ENCODE measurements around the gene PON2. TPM values are rescaled to one million over a fixed set of nuclear protein-coding genes. Genes with fewer than 3 reads are reported as not detected.

Gene PON2
- polyA plus RNA-seq, 1 of the 3 experiments (the other 2 are of a cell fraction): 125 TPM

- TF ChIP-seq, protein P1, sequence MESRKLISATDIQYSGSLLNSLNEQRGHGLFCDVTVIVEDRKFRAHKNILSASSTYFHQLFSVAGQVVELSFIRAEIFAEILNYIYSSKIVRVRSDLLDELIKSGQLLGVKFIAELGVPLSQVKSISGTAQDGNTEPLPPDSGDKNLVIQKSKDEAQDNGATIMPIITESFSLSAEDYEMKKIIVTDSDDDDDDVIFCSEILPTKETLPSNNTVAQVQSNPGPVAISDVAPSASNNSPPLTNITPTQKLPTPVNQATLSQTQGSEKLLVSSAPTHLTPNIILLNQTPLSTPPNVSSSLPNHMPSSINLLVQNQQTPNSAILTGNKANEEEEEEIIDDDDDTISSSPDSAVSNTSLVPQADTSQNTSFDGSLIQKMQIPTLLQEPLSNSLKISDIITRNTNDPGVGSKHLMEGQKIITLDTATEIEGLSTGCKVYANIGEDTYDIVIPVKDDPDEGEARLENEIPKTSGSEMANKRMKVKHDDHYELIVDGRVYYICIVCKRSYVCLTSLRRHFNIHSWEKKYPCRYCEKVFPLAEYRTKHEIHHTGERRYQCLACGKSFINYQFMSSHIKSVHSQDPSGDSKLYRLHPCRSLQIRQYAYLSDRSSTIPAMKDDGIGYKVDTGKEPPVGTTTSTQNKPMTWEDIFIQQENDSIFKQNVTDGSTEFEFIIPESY (IDR thresholded peaks at IDR 0.05; ENCODE audit: borderline replicate concordance, low read depth): peak; percentile 24; the same call in 1 of the 2 replicates
- no peak for TF ChIP-seq CHD2 (IDR thresholded peaks at IDR 0.05; ENCODE audit: low read length, partially characterized antibody)
- no peak; the same call in 1 of the 2 replicates for TF ChIP-seq TEAD4 (IDR thresholded peaks at IDR 0.05; ENCODE audit: borderline replicate concordance, insufficient read depth)
- no peak for TF ChIP-seq RCOR1 (IDR thresholded peaks at IDR 0.05; ENCODE audit: low read length)
- TF ChIP-seq TAF1 (IDR thresholded peaks at IDR 0.05; ENCODE audit: borderline replicate concordance, low read depth, low read length): peak; percentile 91
- peak; percentile 48; the same call in 1 of the 2 replicates for TF ChIP-seq SIN3A (IDR thresholded peaks at IDR 0.05; ENCODE audit: borderline replicate concordance, low read depth, low read length)
These were observed at the start of gene PON2 (continued) for GRCh38 chr7:95434557-95435421.

DNA sequence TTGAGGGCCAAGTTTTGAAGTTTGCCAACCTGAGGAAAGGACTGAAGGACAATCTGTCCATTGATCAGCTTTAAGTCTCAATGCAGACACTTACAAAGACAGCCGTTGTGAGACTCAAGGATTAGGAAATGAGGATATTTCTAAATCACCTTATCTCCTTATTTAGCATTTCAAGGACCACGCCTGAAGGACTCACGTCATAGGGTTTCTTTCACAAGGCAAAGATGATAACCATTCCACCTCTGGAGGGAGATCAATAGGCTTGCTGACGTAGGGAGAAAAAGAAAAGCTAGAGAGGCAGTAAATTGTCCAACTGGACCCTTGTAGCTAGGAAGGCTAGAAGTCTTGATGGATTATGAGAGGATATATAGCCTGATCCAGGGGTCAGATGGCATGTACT, 47.6 kb upstream of the PON2 start:
- H3K4me1 ChIP-seq (ENCODE audit: control insufficient read depth in 1 of 2, insufficient read depth in 2 of 2, low read depth in 1 of 2, low read length in 1 of 2): peaks cover 0 to 5% of the 10 kb centered on the region in 2 experiments; a peak in 1 of 4 replicates
- H2AFZ ChIP-seq (ENCODE audit: low read depth): no peak overlapping the region
- no peaks in the 10 kb centered on the region for H3K9me2 ChIP-seq
- WGBS (ENCODE audit: low lambda C conversion rate): 57% methylated on average over 4 of the region's 4 CpGs
- no peak overlapping the region for H3K4me2 ChIP-seq
- no peak overlapping the region for H3K4me3 ChIP-seq (ENCODE audit: low read depth in 2 of 2, low read length in 1 of 2)
- H3K9ac ChIP-seq: no peak overlapping the region
- ChIA-PET POLR2A (no interaction called here), CTCF (interaction anchor here (0.8 to 4.4 kb wide), 9 partner anchors 20 to 1861 kb away, joined by 3 to 26 read pairs (median 3); no protein-coding TSS in a partner anchor)
- H3K27ac ChIP-seq (ENCODE audit: low read depth in 2 of 2, low read length in 1 of 2): no peak overlapping the region
- H4K20me1 ChIP-seq (ENCODE audit: insufficient read depth): no peaks in the 10 kb centered on the region
- no peak for DNase-seq
- TF ChIP-seq RXRA (IDR thresholded peaks at IDR 0.05; ENCODE audit: borderline replicate concordance, low read depth): no peak
- TF ChIP-seq, protein P2, sequence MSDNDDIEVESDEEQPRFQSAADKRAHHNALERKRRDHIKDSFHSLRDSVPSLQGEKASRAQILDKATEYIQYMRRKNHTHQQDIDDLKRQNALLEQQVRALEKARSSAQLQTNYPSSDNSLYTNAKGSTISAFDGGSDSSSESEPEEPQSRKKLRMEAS (IDR thresholded peaks at IDR 0.05; ENCODE audit: low read depth): no peak
- TF ChIP-seq FOXJ3 (CRISPR knock-in tag; IDR thresholded peaks at IDR 0.05): no peak
- TF ChIP-seq SMC3 (IDR thresholded peaks at IDR 0.05; ENCODE audit: low read depth, low read length): no peak
- TF ChIP-seq RCOR1 (IDR thresholded peaks at IDR 0.05; ENCODE audit: low read length): no peak
- H3F3A ChIP-seq (replicated peaks; ENCODE audit: insufficient read depth): no peaks in the 10 kb centered on the region
- no peaks in the 10 kb centered on the region for H3K36me3 ChIP-seq (replicated peaks in 1 of 2; ENCODE audit: control insufficient read depth in 1 of 2, insufficient read depth in 2 of 2, low read length in 1 of 2)
- no peaks in the 10 kb centered on the region for H3K79me2 ChIP-seq (ENCODE audit: insufficient read depth)
- no peaks in the 10 kb centered on the region for H3K9me3 ChIP-seq
- no peaks in the 10 kb centered on the region for H3K27me3 ChIP-seq (ENCODE audit: insufficient read depth)
